ENCODE measurements around the gene EDC4.

EDC4 gene

GRCh38 chr16:67917140-67917851 is 44.4 kb downstream of the EDC4 start:
- peak in 1 of 2 donors; percentile 38 for DNase-seq (ENCODE audit: low read depth in 2 of 2)
- TF ChIP-seq, protein P1, sequence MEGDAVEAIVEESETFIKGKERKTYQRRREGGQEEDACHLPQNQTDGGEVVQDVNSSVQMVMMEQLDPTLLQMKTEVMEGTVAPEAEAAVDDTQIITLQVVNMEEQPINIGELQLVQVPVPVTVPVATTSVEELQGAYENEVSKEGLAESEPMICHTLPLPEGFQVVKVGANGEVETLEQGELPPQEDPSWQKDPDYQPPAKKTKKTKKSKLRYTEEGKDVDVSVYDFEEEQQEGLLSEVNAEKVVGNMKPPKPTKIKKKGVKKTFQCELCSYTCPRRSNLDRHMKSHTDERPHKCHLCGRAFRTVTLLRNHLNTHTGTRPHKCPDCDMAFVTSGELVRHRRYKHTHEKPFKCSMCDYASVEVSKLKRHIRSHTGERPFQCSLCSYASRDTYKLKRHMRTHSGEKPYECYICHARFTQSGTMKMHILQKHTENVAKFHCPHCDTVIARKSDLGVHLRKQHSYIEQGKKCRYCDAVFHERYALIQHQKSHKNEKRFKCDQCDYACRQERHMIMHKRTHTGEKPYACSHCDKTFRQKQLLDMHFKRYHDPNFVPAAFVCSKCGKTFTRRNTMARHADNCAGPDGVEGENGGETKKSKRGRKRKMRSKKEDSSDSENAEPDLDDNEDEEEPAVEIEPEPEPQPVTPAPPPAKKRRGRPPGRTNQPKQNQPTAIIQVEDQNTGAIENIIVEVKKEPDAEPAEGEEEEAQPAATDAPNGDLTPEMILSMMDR (IDR thresholded peaks at IDR 0.05; ENCODE audit: low read depth, low read length): no peak
- H3K4me3 ChIP-seq (replicated peaks in 1 of 2; ENCODE audit: low read depth in 2 of 2, low read length in 2 of 2): no peak overlapping the region

- H3K4me3 ChIP-seq (replicated peaks in 1 of 2; ENCODE audit: low read depth in 2 of 2, low read length in 2 of 2): no peak overlapping the region
- TF ChIP-seq, protein P1 (IDR thresholded peaks at IDR 0.05; ENCODE audit: low read depth, low read length): no peak
- DNase-seq (ENCODE audit: low read depth in 2 of 2): peak in 1 of 2 donors; percentile 87
Observed at GRCh38 chr16:67917852-67918236, 45.0 kb downstream of the EDC4 start.

GRCh38 chr16:67919622-67920221 is 46.9 kb downstream of the EDC4 start:
- H3K4me3 ChIP-seq (replicated peaks in 1 of 2; ENCODE audit: low read depth in 2 of 2, low read length in 2 of 2): no peak overlapping the region
- TF ChIP-seq, protein P1 (IDR thresholded peaks at IDR 0.05; ENCODE audit: low read depth, low read length): no peak
- DNase-seq (ENCODE audit: low read depth in 2 of 2): no peak

- H3K4me3 ChIP-seq (replicated peaks in 1 of 2; ENCODE audit: low read depth in 2 of 2, low read length in 2 of 2): no peak overlapping the region
- DNase-seq (ENCODE audit: low read depth in 2 of 2): no peak
- TF ChIP-seq, protein P1 (IDR thresholded peaks at IDR 0.05; ENCODE audit: low read depth, low read length): no peak
Observed at GRCh38 chr16:67922221-67922620, 49.4 kb downstream of the EDC4 start.

DNA sequence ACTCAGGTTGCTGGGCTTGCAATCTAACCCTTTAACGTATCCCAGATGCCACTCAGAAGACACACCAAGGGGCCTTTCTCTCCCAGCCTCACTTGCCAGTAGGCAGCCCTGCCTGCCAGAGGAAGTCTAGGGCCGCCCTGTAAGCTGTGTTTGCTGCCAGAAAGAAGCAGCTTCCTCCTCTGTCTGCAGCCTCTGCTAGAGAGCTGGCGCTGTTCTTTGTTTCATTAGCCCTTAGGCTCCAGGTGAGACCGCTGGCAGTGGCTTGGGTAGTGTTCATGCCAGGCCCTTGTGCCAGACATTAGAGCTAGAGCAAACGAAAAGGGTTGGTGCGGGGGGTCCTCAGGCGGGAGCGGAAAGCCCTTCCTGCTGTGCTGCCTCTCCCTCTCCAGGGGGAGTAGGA is 49.9 kb downstream of the EDC4 start:
- H3K4me3 ChIP-seq (replicated peaks in 1 of 2; ENCODE audit: low read depth in 2 of 2, low read length in 2 of 2): no peak overlapping the region
- TF ChIP-seq, protein P1 (IDR thresholded peaks at IDR 0.05; ENCODE audit: low read depth, low read length): no peak
- no peak for DNase-seq (ENCODE audit: low read depth in 2 of 2)

DNA sequence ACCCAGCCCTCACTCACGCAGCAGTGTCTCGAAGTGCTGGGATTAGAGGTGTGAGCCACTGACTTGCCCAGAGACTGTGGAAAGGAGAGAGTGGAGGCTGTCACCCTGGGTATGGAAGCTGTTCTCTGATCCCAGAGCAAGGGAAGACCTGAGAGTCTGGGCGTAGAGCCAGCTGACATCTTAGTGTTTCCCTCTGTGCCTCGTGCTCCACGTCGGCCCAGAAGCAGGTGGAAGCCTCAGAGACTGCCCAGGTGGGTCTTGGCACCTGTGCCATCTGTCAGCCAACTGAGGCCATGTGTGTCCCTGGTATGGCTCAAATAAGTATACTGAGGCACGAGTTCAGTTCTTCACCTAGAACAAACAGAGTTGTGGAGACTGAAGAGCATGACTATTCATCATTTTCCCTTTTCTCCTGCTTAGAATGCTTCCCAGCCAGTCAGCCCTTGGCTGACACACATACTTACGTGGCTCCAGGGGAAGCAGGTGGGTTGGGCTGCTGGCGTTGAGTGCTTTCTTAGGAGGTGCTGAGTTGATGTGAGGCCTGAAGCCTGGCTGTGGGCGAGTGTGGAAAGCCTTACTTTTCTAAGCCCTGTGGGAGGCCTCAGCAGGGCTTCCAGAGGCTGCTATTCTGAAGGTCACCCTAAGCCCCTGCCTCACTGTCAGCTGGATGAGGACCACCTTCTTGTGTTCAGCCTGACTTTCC is 50.7 kb downstream of the EDC4 start:
- DNase-seq (ENCODE audit: low read depth in 2 of 2): no peak
- TF ChIP-seq, protein P1 (IDR thresholded peaks at IDR 0.05; ENCODE audit: low read depth, low read length): no peak
- no peak overlapping the region for H3K4me3 ChIP-seq (replicated peaks in 1 of 2; ENCODE audit: low read depth in 2 of 2, low read length in 2 of 2)

All from cardiac fibroblast (primary cell).